HG03354 (cell line): Measurements from ENCODE around the gene SCN5A.

Experiments used
- ATAC-seq: cut with Tn5 transposase; IDR thresholded peaks from one replicate; pipeline ENCODE4 v1.9.1; 2021; ENCODE audit warnings: mild to moderate bottlenecking; ENCODE audit not compliant: unreplicated experiment, poor library complexity, severe bottlenecking

SCN5A gene

GRCh38 chr3:38628835-38629234 lies 20.7 kb downstream of the SCN5A start:
- ATAC-seq: no peak

- ATAC-seq: peak; percentile 59
Measured at GRCh38 chr3:38627956-38628355, 21.5 kb downstream of the SCN5A start.

- no peak for ATAC-seq
Measured at GRCh38 chr3:38626171-38626570, 23.3 kb downstream of the SCN5A start.

GRCh38 chr3:38623539-38623938 lies 25.9 kb downstream of the SCN5A start:
- no peak for ATAC-seq

- no peak for ATAC-seq
Measured at GRCh38 chr3:38622336-38622735, 27.2 kb downstream of the SCN5A start.

- no peak for ATAC-seq
Measured at GRCh38 chr3:38620236-38620635, 29.3 kb downstream of the SCN5A start.

- no peak for ATAC-seq
Measured at GRCh38 chr3:38618343-38618742, 31.1 kb downstream of the SCN5A start.

- no peak for ATAC-seq
Measured at GRCh38 chr3:38617586-38617985, 31.9 kb downstream of the SCN5A start.

GRCh38 chr3:38617137-38617536 lies 32.4 kb downstream of the SCN5A start:
- ATAC-seq: no peak

GRCh38 chr3:38616658-38617057 lies 32.8 kb downstream of the SCN5A start:
- no peak for ATAC-seq

- no peak for ATAC-seq
Measured at GRCh38 chr3:38616111-38616510, 33.4 kb downstream of the SCN5A start.

- ATAC-seq: no peak
Measured at GRCh38 chr3:38614651-38615352, 34.7 kb downstream of the SCN5A start.

GRCh38 chr3:38614091-38614490 lies 35.4 kb downstream of the SCN5A start:
- no peak for ATAC-seq

- ATAC-seq: no peak
Measured at GRCh38 chr3:38613426-38613825, 36.1 kb downstream of the SCN5A start.

GRCh38 chr3:38611866-38612265 lies 37.6 kb downstream of the SCN5A start:
- ATAC-seq: no peak

GRCh38 chr3:38610934-38611333 lies 38.6 kb downstream of the SCN5A start:
- ATAC-seq: no peak

- ATAC-seq: no peak
Measured at GRCh38 chr3:38610436-38610835, 39.1 kb downstream of the SCN5A start.

- no peak for ATAC-seq
Measured at GRCh38 chr3:38609386-38610111, 39.9 kb downstream of the SCN5A start.

- no peak for ATAC-seq
Measured at GRCh38 chr3:38608961-38609360, 40.5 kb downstream of the SCN5A start.

- ATAC-seq: no peak
Measured at GRCh38 chr3:38608086-38608775, 41.3 kb downstream of the SCN5A start.

- no peak for ATAC-seq
Measured at GRCh38 chr3:38606561-38606960, 42.9 kb downstream of the SCN5A start.
